Erythroblast (primary cell): Measurements from ENCODE around the gene TP53I13.

Source experiments
- GATA1 ChIP-seq: IDR thresholded peaks from 2 replicates; pipeline ENCODE4 v1.6.1; 2011; ENCODE audit warnings: low read depth, mild to moderate bottlenecking, control low read depth, low read length, moderate library complexity
- POLR2A ChIP-seq: IDR thresholded peaks from 2 replicates; pipeline ENCODE4 v1.6.1; 2011; ENCODE audit warnings: mild to moderate bottlenecking, low read length

DNA sequence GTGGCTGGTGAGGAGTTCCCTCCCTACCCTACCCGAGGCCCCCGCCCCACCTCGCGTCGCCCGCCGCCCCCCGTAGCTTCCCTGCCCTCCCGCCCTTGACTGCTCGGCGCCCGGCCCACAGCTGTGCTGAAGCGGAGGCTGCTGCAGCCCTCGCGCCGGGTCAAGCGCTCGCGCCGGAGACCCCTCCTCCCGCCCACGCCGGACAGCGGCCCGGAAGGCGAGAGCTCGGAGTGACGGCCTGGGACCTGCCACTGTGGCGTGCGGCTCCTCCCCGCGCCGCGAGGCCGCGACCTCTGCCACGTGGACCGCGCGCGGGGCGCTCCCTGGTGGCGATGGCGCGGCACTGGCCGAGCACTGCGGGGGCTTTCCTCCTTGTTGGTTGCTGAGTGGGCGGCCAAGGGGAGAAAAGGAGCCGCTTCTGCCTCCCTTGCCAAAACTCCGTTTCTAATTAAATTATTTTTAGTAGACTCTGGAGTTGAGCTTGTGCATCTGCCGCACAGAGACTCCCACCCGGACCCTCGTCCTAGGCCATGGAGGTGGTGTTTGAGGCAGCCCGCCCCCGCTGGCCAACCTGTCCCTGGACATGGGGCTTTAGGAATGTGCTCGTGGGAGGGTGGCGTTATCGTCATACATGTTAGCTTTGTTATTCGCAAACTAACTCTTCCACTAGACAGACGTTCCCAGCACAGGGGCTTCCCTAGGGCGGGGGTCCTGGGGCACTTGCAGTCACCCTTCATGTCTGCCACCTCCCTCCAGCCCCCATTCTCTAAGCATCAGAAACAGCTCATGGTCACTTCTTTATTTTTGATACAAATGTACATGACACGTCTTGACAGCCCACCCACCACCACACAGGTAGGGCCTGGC lies 4.4 kb downstream of the TP53I13 start:
- TF ChIP-seq POLR2A, result no peak
- TF ChIP-seq GATA1, result no peak
